Keratinocyte (primary cell): ENCODE results near the gene NUDT14. TPM values are rescaled to one million over a fixed set of nuclear protein-coding genes. Genes with fewer than 3 reads are reported as not detected.

ENCODE experiments used
- DNase-seq: peaks from one replicate; pipeline ENCODE4 v3.0.0-alpha.2; 2011; ENCODE audit warnings: low read depth, missing footprints, low spot score
- FAIRE-seq: peaks from 2 replicates; lab custom pipeline; 2011; peaks lifted over from hg19 to GRCh38; lab: Jason Lieb, UNC
- H2AFZ ChIP-seq: 2 replicates; pipeline ENCODE4 v1.6.0; 2012; ENCODE audit warnings: low read length, control low read depth, inconsistent platforms; ENCODE audit not compliant: control insufficient read depth
- H3K27ac ChIP-seq: 2 replicates; pipeline ENCODE4 v1.5.1; 2011; ENCODE audit warnings: low read length; ENCODE audit not compliant: control insufficient read depth, insufficient read depth
- H3K27me3 ChIP-seq: 3 replicates; pipeline ENCODE4 v1.6.0; 2011; ENCODE audit warnings: low read length; ENCODE audit not compliant: control insufficient read depth, insufficient read depth; ENCODE audit errors: extremely low read depth
- H3K36me3 ChIP-seq, 2 experiments: 2 replicates in 1 of 2; 3 replicates in 1 of 2; pipeline ENCODE4 v1.5.1; 2011; ENCODE audit warnings: low read length in 2 of 2, mild to moderate bottlenecking in 1 of 2; ENCODE audit not compliant: control insufficient read depth in 2 of 2, insufficient read depth in 2 of 2; ENCODE audit errors: extremely low read depth in 1 of 2
- H3K4me1 ChIP-seq: 3 replicates; pipeline ENCODE4 v1.5.1; 2011; ENCODE audit warnings: low read length; ENCODE audit not compliant: control insufficient read depth, insufficient read depth; ENCODE audit errors: extremely low read depth
- H3K4me2 ChIP-seq: 3 replicates; pipeline ENCODE4 v1.6.0; 2011; ENCODE audit warnings: low read depth, low read length; ENCODE audit not compliant: control insufficient read depth, insufficient read depth; ENCODE audit errors: extremely low read depth
- H3K4me3 ChIP-seq, 3 experiments: fragments of 200-600 bp in 1 of 3; sonication (generic) in 1 of 3; 2 replicates in 2 of 3; 3 replicates in 1 of 3; pipeline ENCODE4 v1.5.1; 2011 to 2016; ENCODE audit warnings: low read length in 3 of 3, mild to moderate bottlenecking in 3 of 3, control low read depth in 2 of 3, inconsistent platforms in 1 of 3, low read depth in 1 of 3, mixed read lengths in 1 of 3, mixed run types in 1 of 3, moderate library complexity in 1 of 3; ENCODE audit not compliant: control insufficient read depth in 2 of 3, insufficient read depth in 2 of 3; ENCODE audit errors: extremely low read depth in 1 of 3
- H3K79me2 ChIP-seq: 2 replicates; pipeline ENCODE4 v1.6.0; 2012; ENCODE audit warnings: low read length; ENCODE audit not compliant: control insufficient read depth, insufficient read depth
- H3K9ac ChIP-seq: 3 replicates; pipeline ENCODE4 v1.6.0; 2011; ENCODE audit warnings: low read length; ENCODE audit not compliant: control insufficient read depth, insufficient read depth; ENCODE audit errors: extremely low read depth
- H3K9me1 ChIP-seq: 3 replicates; pipeline ENCODE4 v1.6.0; 2011; ENCODE audit warnings: low read length; ENCODE audit not compliant: control insufficient read depth, insufficient read depth; ENCODE audit errors: extremely low read depth
- H3K9me3 ChIP-seq: 2 replicates; pipeline ENCODE4 v1.5.1; 2012; ENCODE audit warnings: low read depth, low read length; ENCODE audit not compliant: control insufficient read depth
- H4K20me1 ChIP-seq: 3 replicates; pipeline ENCODE4 v1.6.0; 2011; ENCODE audit warnings: low read length; ENCODE audit not compliant: control insufficient read depth, insufficient read depth; ENCODE audit errors: extremely low read depth
- CTCF ChIP-seq, 3 experiments: IDR thresholded peaks in 1 of 3; conservative IDR thresholded peaks in 1 of 3; optimal IDR thresholded peaks in 1 of 3; 2 replicates in 2 of 3; 3 replicates in 1 of 3; pipeline versions ENCODE3 to v1.5.1; 2011; ENCODE audit warnings: low read length in 3 of 3, mild to moderate bottlenecking in 3 of 3, moderate library complexity in 2 of 3, control low read depth in 1 of 3, inconsistent platforms in 1 of 3; ENCODE audit not compliant: insufficient read depth in 2 of 3; ENCODE audit errors: extremely low read depth in 1 of 3
- EZH2 ChIP-seq: IDR thresholded peaks from one replicate; pipeline ENCODE4 v1.6.1; 2012; ENCODE audit warnings: inconsistent platforms, mild to moderate bottlenecking, low read length, moderate library complexity
- dilution Hi-C: fragments of 300-500 bp; cut with MboI; formaldehyde crosslinking; loops from one replicate; pipeline ENCODE4 v1.7.0; 2020; ENCODE audit warnings: low sequenced_read_pairs; ENCODE audit not compliant: extremely low pct_ligation_motif_present
- polyA plus RNA-seq, 5 experiments: library from polyadenylated mRNA; depleted of rRNA in 3 of 5; stranded (reverse) in 3 of 5; stranded (forward) in 1 of 5; unstranded in 1 of 5; fragments of >200 nt; gene quantifications; 1 replicate in 1 of 5; 2 replicates in 3 of 5; 3 replicates in 1 of 5; pipeline versions ENCODE4 v1.2.1 to v1.2.3, GENCODE V29; 2011 to 2012; ENCODE audit warnings: missing spikeins in 2 of 5, low read depth in 1 of 5, low replicate concordance in 1 of 5

NUDT14 gene
- polyA plus RNA-seq, 1 donor (not counting 4 experiments of a cell fraction or from before 2014, with no cell fraction given), result 15.6 TPM

GRCh38 chr14:105187116-105187515 is 6.0 kb upstream of the NUDT14 start:
- no peaks in the 10 kb centered on the region for H3K79me2 ChIP-seq
- dilution Hi-C loops, result no loop called here
- peaks cover 8% of the 10 kb centered on the region for H3K4me1 ChIP-seq
- TF ChIP-seq EZH2 (no peak), CTCF (optimal IDR thresholded peaks at IDR 0.05 in 1 of 3, IDR thresholded peaks at IDR 0.05 in 1 of 3, conservative IDR thresholded peaks at IDR 0.05 in 1 of 3; ENCODE audit: extremely low read depth in 1 of 3, insufficient read depth in 2 of 3, low read length in 3 of 3) (no peak)
- no peaks in the 10 kb centered on the region for H3K27me3 ChIP-seq
- DNase-seq (no peak), FAIRE-seq (no peak)
- H3K36me3 ChIP-seq, result no peaks in the 10 kb centered on the region
- H3K4me2 ChIP-seq, result no peak overlapping the region
- H3K4me3 ChIP-seq, result no peak overlapping the region
- H3K9ac ChIP-seq, result no peak overlapping the region
- no peaks in the 10 kb centered on the region for H4K20me1 ChIP-seq
- H3K9me3 ChIP-seq, result peaks cover 3% of the 10 kb centered on the region
- no peak overlapping the region for H2AFZ ChIP-seq
- no peaks in the 10 kb centered on the region for H3K9me1 ChIP-seq
- no peak overlapping the region for H3K27ac ChIP-seq

GRCh38 chr14:105185973-105186372 is 4.9 kb upstream of the NUDT14 start:
- H3K9me3 ChIP-seq, result peaks cover 3% of the 10 kb centered on the region
- H3K4me3 ChIP-seq, result no peak overlapping the region
- H3K79me2 ChIP-seq, result no peaks in the 10 kb centered on the region
- peaks cover 13% of the 10 kb centered on the region for H3K4me1 ChIP-seq
- FAIRE-seq (no peak), DNase-seq (no peak)
- no peak overlapping the region for H3K27ac ChIP-seq
- H2AFZ ChIP-seq, result no peak overlapping the region
- no peaks in the 10 kb centered on the region for H3K9me1 ChIP-seq
- dilution Hi-C loops, result no loop called here
- H3K9ac ChIP-seq, result no peak overlapping the region
- no peaks in the 10 kb centered on the region for H4K20me1 ChIP-seq
- TF ChIP-seq EZH2 (no peak), CTCF (optimal IDR thresholded peaks at IDR 0.05 in 1 of 3, IDR thresholded peaks at IDR 0.05 in 1 of 3, conservative IDR thresholded peaks at IDR 0.05 in 1 of 3; ENCODE audit: extremely low read depth in 1 of 3, insufficient read depth in 2 of 3, low read length in 3 of 3) (no peak)
- H3K36me3 ChIP-seq, result no peaks in the 10 kb centered on the region
- no peaks in the 10 kb centered on the region for H3K27me3 ChIP-seq
- H3K4me2 ChIP-seq, result no peak overlapping the region
